ENCODE measurements around the gene LCN9.
"Not testable (repeated sequence)": the region's sequence is repeated elsewhere in the genome, so short reads cannot be mapped to it uniquely, and the experiment has no call there.

Gene LCN9

DNA sequence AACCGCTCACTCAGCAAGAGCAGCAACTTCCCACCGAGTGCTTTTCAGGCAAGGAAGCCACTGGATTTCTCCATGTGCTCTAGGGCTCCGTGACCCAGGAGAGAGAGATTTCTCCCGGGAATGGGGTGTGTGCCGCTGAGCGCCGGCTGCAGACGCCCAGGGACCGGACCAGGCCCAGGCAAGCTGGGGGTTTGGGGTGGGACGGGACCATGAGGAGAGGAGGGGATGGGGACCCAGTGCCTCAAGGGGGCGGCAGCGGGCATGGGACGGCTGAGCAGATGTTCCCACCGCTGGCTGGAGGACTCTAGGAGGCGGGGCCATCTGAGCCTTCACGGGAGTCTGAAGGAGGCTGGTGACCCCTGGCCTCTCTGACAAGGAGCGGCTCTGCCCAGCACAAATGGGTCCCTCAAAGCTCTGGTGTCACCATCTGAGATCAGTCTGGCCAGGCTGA lies 8.5 kb downstream of the LCN9 start:
- DNase-seq (ENCODE audit: low spot score), result no peak

DNA sequence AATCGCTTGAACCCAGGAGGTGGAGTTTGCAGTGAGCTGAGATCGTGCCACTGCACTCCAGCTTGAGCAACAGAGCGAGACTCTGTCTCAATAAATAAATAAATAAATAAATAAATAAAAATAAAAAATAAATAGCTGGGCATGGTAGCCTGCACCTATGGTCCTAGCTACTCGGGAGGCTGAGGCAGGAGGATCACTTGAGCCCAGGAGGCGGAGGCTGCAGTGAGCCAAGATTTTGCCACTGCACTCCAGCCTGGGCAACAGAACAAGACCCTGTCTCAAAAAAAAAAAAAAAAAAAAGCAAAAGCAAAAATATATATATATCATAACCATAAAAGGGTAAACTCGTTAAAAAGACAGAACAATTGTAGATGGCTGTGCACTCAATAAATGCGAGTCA lies 9.7 kb downstream of the LCN9 start:
- DNase-seq (ENCODE audit: low spot score), result not testable (repeated sequence)

DNA sequence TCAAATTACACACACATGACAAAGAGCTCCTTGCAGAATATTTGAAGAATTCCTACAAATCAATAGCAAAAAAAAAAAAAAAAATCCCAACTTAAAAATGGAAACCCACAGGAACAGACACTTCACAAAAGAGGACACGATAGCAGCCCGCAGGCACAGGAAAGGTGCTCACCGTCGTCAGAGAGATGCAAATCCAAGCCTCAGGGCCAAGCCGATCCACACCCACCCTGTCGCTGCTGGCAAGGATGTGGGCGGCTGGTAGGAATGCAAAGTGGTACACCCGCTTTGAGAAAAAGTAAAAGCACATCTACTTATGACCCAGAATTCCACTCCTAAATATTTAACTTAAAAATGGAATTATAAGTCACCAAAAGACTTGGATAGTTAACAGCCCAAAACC lies 10.8 kb downstream of the LCN9 start:
- no peak for DNase-seq (ENCODE audit: low spot score)

DNA sequence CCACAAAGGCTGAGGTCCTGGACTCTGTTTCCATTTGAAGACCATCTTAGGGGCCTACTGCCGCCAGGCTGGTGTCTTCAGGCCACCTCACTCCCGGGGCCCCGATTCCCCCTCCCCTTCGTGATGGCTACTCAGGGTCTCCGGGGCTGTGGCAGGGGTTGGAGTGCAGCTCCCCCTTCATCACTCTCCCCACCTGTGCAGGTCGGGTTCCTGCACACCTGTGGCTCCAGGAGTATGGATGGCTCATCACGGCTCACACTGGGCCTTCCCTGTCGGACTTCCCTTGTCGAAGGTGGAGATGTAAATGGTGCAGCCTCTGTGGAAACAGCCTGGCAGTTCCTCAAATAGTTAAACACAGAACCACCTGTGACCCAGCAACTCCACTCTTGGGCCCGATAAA lies 11.9 kb downstream of the LCN9 start:
- DNase-seq (ENCODE audit: low spot score), result no peak

DNA sequence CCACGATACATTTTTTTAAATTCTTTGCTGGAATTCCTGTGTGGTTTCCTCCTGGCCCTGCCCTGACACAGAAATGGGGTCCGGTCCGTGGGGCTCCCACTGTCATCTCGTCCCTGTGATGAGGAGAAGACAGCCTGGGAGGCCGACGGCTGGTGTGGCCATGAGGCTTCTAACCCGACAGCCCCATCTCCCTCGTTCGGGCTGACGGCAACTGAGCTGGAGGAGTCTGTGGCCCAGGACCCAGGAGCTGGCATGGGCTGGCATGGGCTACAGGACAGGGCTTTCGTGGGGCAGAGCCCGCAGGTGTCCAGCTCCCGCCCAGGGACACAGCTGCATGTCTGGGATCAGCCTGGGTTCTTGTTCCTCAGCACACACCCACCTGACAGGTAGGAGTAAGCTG lies 13.8 kb downstream of the LCN9 start:
- no peak for DNase-seq (ENCODE audit: low spot score)

DNA sequence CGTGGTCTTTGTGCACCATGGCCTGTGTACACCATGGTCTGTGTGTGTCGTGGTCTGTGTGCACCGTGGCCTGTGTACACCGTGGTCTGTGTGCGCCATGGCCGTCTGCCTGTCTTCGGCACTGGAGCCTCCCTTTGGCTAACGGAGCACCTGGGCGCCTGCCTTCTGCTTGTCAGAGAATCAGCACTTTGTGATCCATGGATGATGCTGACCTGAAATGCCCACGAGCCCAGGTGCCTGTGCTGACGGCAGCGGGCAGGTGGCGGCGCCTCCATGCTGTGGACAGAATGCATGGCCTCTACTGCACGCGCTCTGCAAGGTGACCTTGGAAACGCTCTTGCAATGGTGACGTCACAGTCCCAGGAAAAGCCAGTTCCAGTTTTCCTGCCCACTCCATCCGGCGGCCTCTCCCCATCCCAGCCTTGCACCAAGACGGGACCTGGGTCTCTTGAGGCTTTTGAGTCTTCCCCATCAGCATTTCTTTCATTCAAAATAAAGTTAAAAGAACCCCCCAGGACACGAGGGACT lies 14.6 kb downstream of the LCN9 start:
- DNase-seq (ENCODE audit: low spot score), result no peak

DNA sequence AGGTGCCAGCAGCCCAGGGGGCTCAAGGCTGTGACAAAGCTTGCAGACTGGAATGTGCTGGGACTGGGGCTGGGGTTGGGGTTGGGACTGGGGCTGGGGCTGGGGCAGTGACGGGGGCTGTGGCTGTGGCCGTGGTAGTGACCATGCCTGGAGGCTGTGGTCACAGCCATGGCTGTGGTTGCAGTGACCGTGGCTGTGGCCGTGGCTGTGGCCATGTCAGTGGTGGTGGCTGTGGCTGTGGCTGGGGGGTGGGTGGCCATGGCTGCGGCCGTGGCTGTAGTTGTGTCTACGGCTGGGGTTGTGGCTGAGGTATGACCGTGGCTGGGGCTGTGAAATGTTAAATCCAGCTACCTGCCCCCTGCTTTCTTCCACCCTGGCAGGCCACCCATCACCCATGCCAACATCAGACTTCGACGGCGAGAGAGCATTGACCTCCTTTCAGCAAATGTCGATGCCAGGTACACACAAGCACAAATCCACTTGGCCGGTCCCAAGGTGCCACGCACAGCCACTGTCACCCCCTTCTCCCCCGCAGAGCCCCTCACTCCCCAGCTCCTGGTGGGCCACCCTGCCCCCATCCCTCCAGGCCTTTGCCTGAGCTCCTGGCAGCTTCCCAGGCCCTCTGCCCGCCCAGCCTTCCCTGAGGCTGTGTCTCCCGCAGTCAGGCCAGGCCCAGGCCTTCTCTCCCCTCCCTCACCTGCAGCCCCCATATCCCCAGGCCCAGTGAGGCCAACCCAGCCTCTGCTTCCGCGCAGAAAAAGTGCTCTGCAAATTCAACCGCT lies 15.3 kb downstream of the LCN9 start:
- DNase-seq (ENCODE audit: low spot score), result no peak

DNA sequence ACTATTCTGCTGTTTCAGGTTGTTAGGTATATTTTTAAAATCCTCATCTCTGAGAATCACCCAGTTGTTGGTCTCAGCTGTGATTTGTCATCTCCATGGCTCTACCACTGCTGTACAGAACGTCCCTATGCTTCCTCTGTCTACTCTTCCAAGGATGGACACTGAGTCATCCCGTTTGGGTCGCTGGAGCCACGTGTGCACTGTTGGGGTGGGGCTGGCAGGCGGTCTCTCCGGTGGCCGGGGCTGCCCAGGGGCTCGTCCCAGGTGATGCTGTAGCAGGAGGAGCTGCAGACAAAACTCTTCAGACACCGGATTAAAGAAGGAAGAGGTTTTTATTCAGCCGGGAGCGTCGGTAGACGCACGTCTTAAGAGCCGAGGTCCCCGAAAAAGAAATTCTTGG lies 16.9 kb downstream of the LCN9 start:
- DNase-seq (ENCODE audit: low spot score), result no peak

DNA sequence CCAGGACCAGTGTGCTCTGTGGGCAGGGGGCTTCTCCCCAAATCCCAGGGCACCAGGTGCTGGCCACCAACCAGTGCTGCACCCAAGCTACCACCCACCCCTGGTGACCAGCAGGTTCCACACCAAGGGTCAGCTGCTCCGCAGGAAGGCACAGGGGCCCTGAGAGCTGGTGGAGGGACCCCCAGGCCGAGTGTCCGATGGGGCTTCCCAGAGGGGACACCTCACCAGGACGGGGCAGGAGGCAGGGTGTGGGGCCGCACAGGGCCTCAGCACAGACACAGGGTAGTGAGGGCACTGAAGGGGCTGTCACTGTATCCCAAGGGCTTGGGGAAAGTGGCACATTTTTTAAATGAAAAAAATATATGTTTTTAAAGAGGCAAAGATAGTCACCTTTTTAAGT lies 18.1 kb downstream of the LCN9 start:
- DNase-seq (ENCODE audit: low spot score), result no peak

DNA sequence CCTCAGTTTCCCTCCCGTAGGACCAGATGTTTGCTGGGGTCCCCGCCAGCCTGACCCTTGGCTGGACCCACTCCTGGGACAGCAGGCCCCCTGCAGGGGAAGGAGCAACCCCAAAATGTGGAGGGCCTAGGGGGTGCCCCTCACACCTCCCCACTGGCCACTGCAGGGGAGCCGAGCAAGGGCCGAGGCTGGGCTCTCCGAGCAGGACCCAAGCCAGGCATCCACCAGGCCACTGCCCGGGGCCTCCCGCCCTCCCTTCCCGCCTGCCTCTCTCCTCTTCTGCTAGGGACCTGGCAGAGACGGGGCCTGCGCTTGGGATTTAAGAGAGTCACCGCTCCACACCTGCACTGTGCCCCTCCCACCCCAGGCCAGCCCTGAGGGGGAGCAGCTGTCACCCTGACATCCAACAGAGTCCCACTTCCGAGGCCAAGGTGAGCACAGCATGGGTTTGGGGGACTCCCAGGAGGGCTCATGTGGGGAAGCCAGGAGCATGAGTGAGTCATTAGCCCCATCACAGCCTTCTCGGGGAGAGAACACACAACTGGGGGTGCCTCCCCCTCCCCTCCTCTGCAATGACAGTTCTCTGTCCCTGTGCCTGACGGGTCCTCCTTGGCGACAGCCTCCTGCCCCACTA lies 20.4 kb downstream of the LCN9 start:
- DNase-seq (ENCODE audit: low spot score), result no peak

DNA sequence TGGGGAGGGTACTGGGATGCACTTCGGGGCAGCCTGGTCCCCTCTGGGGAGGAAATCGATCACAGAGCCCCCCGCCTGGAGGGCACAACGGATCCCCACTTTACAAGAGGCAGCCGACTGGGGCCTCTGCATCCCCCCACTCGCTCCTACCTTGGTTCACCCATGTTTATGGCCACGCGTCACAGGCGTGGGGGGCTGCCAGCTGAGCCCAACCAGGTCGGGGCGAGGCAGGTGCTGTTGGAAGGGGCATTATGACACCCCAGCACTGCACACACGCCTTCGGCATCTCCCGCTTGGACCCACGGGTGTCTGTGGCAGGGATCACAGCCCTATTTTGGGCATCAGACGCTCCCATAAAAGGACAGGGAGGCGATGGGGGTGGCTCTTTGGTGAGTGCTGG lies 21.6 kb downstream of the LCN9 start:
- DNase-seq (ENCODE audit: low spot score), result no peak

DNA sequence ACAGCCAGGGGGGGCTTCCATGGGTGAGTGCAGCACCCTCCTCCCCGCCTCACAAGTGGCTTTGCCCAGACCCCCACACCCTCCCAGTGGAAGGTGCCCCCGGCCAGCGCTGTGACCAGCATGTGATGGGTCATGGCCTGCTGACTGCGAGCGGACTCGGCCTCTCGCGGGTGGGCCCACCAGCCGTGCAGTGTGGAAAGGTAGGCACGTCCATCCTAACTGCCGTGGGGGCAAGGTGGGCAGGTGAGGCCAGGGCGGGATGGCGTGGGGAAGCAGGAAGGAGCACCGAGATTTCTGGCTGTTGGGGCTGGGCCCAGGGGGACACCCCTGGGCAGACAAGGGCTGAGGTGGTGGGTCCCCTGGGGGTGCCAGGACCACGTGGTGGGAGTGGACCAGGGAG lies 24.1 kb downstream of the LCN9 start:
- no peak for DNase-seq (ENCODE audit: low spot score)

DNA sequence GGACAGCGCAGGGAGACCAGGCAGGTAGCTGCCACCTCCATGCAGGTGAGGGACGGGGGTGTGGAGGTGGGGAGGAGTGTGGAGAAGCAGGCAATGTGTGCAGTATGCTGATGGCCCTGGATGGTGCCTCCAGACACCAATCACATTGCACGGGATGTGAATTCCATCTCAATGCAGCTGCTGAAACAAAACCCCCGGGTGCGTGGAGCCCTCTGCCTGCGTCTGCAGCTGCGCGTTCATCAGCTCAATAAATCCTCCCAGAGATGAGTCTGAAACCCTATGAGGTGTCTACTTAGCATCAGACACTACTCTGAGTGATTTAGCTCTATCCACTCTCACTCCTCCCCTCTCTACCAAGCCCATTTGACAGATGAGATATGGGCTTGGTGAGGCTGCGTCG lies 25.9 kb downstream of the LCN9 start:
- DNase-seq (ENCODE audit: low spot score), result no peak

DNA sequence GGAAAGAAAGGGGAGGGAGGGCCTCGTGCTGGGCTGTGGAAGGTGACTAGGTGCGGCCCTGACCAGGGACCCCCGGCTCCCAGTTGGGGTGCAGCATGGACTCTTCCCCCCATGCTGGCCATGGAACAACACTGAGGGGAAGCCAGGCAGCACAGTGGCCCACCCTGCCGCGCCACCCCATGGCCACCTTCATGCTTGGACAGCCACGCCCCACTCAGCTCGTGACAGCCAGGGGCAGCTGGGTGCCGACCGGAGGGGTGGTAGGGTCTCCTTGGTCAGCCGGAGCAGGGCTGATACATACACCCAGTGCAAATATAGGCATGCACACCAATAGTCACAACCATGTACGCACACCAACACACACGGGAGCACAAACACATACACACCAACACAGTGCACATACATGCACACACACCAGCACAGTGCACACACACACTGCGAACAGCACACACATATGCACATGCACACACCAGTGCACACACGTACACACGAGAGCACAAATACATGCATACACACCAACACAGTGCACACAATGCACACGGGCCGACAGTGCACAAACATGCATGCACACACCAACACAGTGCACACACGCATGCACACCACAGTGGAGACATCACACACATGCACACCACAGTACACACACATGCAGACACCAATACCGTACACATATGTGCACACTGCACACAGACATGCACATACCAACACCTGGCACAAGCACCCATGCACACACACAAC lies 27.9 kb downstream of the LCN9 start:
- no peak for DNase-seq (ENCODE audit: low spot score)

DNA sequence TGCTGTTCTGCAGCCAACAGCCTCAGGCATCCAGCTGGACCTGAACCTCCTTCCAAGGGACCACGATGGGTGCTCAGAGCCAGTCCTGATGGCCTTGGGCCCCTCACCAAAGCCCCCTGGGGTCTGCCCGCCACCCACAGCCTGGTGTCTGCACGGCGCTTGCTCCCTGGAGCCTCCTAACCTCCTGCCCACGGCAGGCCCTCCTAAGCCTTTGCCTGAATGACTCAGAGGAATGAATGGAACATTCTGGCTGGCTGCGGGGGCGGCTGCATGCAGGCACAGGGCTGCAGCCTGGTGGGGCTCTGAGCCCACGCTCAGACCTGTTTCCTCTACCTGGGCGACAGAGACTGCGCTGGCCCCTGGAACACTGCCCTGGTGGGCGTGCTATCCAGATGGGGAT lies 29.3 kb downstream of the LCN9 start:
- no peak for DNase-seq (ENCODE audit: low spot score)

DNA sequence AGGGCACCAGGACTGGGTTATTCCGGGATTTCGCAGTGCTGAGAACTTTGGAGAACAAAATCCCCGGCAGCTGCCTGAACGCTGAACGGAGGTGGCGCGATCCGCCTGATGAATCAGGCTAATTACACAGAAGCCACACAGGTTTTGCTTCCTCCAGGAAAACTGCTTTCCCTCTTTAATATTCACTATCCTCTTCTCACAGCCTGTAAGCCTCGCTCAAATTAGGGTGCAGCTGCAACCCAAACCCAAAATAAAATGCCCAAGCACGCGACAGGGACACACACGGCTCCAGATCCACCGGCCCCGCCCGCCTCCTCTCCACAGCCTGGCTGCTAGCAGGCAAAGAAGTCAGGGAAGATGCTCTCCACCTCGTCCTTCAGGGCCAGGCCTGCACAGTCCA lies 30.2 kb downstream of the LCN9 start:
- DNase-seq (ENCODE audit: low spot score), result no peak

DNA sequence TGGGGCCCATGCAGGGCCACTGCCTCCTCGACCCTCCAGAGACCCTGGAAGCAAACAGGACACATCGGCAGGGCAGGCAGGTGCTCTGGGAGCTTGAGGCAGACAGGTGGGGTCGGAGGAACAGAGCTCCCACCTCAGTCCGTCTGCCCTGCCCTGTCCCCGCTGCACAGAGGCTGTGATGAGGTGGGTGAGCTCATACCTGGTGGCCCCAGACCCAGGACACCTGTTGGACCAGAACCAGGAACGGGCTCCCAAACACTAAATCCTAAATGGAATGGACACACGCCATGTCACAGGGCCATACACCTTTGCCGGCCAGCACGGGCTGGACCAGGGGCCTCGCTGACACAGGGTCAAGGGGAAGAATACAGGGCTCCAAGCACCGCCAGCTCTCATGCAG lies 30.7 kb downstream of the LCN9 start:
- DNase-seq (ENCODE audit: low spot score), result no peak

DNA sequence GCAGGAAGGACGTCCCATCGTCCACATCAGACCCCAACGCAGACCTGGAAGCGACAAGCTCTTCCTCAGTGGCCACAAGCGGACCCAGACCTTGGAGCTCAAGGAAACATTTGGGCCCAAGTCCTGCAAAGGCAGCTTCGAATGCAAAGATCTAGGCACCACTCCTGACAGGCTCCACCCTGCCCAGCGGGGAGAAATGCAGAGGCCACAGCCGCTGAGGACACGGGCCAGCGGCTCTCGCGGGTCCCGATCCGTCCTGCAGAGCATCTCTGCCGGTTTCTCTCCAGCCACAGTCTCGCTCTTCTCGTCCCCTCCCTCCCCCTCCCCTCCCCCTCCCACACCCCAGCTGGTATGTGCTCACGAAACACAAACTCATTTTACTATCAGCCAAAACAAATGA lies 31.3 kb downstream of the LCN9 start:
- DNase-seq (ENCODE audit: low spot score), result no peak

DNA sequence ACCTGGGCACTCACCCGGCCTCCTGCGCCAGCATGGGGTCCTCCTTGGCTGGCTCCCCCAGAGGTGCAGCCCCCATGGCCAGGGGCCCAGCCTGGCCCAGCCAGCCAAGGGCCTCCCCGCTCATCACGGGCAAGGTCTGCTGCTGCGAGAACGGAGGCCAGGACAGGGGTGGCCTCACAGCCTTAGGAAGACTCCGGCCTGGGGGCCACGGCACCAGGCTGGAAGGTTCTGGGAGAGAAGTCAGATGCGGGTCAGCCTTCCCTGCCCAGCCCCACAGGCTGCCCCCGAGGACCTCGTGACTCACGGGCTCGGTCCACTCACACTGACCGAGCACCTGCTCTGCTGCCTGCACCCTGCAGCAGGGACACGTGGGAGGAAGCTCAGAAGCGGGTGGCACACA lies 31.9 kb downstream of the LCN9 start:
- no peak for DNase-seq (ENCODE audit: low spot score)

DNA sequence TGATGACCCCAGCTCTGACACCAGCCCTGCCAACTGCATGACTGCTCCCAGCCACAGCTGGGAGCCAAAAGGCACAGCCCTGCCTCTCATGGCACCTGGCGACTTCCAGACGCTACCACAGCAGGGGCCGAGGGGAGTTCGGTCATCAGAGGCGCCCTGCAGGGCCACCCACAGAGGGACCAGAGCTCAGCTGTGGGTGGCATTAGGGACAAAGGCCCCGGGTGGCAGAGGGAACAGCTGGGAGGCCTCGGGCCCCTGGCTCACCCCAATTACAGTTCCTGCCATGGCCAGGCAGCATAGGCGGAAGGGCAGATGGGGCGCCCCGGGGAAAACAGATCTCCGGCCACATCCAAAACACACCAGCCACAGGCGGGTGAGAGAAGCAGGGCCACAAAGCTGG lies 32.5 kb downstream of the LCN9 start:
- DNase-seq (ENCODE audit: low spot score), result no peak

DNA sequence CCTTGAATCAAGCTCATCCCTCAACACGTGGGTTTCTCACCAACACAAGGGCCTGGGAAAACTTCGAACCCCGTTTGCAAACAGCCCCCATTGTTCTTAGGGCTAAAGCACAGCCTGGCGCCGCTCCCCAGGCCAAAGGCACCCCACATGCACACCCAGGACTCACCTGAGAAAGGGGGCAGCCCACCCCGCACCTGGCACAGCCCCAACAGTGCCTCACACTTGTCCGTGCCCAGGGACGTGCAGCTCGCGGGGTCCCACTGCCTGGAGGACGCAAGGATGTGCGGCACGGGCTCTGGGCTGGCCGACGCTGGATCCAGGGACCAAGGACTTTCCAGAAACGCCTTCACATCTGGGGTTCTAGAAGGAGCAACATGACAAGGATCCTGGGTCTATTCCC lies 33.3 kb downstream of the LCN9 start:
- no peak for DNase-seq (ENCODE audit: low spot score)

DNA sequence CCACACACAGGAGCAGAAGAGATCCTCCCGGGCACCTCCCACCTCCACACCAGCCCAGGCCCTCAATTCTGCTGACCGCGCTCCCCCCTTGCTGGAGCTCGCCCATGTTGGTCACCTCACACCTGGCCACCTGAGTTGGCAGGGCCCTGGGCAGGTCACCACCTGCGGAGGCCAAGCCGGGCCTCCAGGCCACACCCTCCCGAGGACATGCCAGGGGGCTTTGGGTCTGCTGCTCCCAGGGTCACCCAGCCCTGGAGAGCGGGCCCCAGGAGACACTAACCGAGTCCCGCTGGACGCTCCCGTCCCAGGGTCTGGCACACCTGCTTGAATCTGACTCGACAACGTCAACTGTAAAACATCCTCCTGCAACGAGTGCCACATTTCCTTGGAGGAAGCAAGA lies 34.1 kb downstream of the LCN9 start:
- no peak for DNase-seq (ENCODE audit: low spot score)

DNA sequence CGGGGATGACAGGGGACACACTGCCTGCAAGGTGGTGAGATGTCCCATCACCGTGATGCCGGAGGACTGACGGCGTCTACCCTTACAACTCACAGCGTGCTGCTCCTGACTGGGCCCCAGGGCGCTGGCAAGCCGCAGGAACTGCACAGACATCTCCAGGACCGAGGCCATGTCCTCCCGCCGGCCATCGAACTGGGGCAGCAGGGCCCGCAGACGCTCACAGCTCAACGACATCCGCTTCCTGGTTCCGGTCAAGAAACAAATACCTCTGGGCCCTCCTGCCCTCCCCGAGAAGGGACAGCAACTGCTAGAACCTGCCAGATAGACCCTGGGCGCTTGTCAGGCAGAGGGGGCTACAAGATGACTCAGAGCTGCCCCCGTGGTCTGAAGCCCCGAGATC lies 35.1 kb downstream of the LCN9 start:
- DNase-seq (ENCODE audit: low spot score), result no peak
